ENCODE results near the gene PROS1. TPM values are rescaled to one million over a fixed set of nuclear protein-coding genes. Genes with fewer than 3 reads are reported as not detected.
"Not testable (repeated sequence)": the region's sequence is repeated elsewhere in the genome, so short reads cannot be mapped to it uniquely, and the experiment has no call there.

PROS1 gene
- total RNA-seq, 1 experiment from 2014 or later: 1.3 TPM

DNA sequence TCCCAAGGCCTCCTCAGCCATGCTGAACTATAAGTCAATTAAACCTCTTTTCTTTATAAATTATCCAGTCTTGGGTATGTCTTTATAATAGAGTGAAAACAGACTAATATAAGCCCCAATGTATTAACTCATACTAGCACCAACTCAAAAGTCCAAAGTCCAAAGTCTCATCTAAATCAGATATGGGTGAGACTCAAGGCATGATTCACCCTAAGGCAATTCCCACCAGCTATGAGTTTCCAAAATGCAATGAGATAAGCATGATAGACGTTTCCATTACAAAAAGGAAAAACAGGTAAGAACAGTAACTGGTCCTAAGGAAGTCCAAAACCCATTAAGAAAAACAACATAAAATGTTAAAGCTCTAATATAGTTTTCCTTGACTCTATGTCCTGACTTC lies 60.1 kb downstream of the PROS1 start:
- not testable (repeated sequence) for DNase-seq; H2BK12ac ChIP-seq (ENCODE audit: insufficient read length, low read depth, low read length); H4K8ac ChIP-seq (replicated peaks; ENCODE audit: insufficient read length, low read depth, low read length); H3K18ac ChIP-seq (ENCODE audit: insufficient read length, low read depth, low read length); H3K4ac ChIP-seq (ENCODE audit: low read depth, low read length); H3K27ac Mint-ChIP-seq; H3T11ph ChIP-seq (ENCODE audit: low read length); H2BK20ac ChIP-seq (ENCODE audit: low read depth, low read length, poor library complexity, severe bottlenecking); H3K79me1 ChIP-seq (ENCODE audit: insufficient read depth, low read depth, low read length, poor library complexity, severe bottlenecking); H3K27me3 Mint-ChIP-seq (ENCODE audit: low read depth); H2AK5ac ChIP-seq (ENCODE audit: insufficient read length, low read length); H3K4me1 ChIP-seq (ENCODE audit: insufficient read depth, low read length); H2BK5ac ChIP-seq (ENCODE audit: insufficient read length, low read length); H3K79me2 ChIP-seq (ENCODE audit: insufficient read depth, low read length); H2BK120ac ChIP-seq (ENCODE audit: low read depth, low read length, poor library complexity, severe bottlenecking); H3K36me3 Mint-ChIP-seq (ENCODE audit: insufficient read depth in 1 of 3, low read depth in 3 of 3); H3K9ac ChIP-seq (ENCODE audit: extremely low read depth, insufficient read length, low read length); H3K4me1 Mint-ChIP-seq; H3K4me3 Mint-ChIP-seq; H4K91ac ChIP-seq (ENCODE audit: insufficient read length, low read depth, low read length); H3K27me3 ChIP-seq (ENCODE audit: insufficient read depth, low read length); H4K5ac ChIP-seq (ENCODE audit: insufficient read length, low read depth, low read length); H3K4me2 ChIP-seq (ENCODE audit: insufficient read depth, insufficient read length, low read length); H3K23me2 ChIP-seq (ENCODE audit: insufficient read length, low read depth, low read length, poor library complexity, severe bottlenecking); H4K20me1 ChIP-seq (ENCODE audit: control insufficient read depth, insufficient read depth, insufficient read length); H3K23ac ChIP-seq (ENCODE audit: insufficient read length, low read depth, low read length); H2BK15ac ChIP-seq (ENCODE audit: low read depth, low read length); H3K14ac ChIP-seq (ENCODE audit: insufficient read depth, low read length); H3K27ac ChIP-seq (ENCODE audit: insufficient read length, low read depth, low read length); H3K56ac ChIP-seq (ENCODE audit: insufficient read length, low read depth, low read length); H2AFZ ChIP-seq (ENCODE audit: low read length)
- H3K9me3 ChIP-seq (ENCODE audit: control insufficient read depth, low read depth, low read length): peaks cover 36% of the 10 kb centered on the region
- peaks cover 80 to 89% of the 10 kb centered on the region in 2 experiments for H3K9me3 Mint-ChIP-seq
- no CpG with 5 or more reads among the region's 1 CpG for WGBS (ENCODE audit: extremely low coverage, insufficient read length, low lambda C conversion rate)

Measured in H9 (cell line).